ENCODE measurements around the gene ARID2.

Gene ARID2

DNA sequence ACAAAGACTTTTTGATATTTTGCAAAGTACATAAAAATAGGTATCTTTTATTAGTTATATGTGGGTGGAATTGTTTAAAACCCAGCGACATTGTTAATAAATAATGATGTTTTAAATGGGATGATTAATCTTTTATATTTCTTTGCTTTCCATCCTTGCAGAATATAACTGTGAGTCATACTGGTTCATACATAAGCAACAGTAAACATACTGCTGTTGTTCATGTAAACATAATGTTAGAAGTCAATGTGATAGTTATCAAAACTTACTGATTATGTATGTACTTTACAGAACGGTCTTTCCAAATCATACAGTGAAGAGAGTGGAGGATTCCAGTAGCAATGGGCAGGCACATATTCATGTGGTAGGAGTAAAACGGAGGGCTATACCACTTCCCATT is 119.8 kb downstream of the ARID2 start:
- no peak overlapping the region for H3K27ac ChIP-seq (ENCODE audit: low read depth, low read length)
- H3K36me3 ChIP-seq (ENCODE audit: control insufficient read depth, insufficient read depth, low read length): peaks cover 23% of the 10 kb centered on the region
- no peak overlapping the region for H3K4me3 ChIP-seq (ENCODE audit: low read length)
- H3K27me3 ChIP-seq (ENCODE audit: control insufficient read depth, insufficient read depth, low read length): no peaks in the 10 kb centered on the region
- H3K4me1 ChIP-seq (ENCODE audit: control insufficient read depth, insufficient read depth, low read length): no peaks in the 10 kb centered on the region
- no peak overlapping the region for H3K9ac ChIP-seq (ENCODE audit: low read length)

DNA sequence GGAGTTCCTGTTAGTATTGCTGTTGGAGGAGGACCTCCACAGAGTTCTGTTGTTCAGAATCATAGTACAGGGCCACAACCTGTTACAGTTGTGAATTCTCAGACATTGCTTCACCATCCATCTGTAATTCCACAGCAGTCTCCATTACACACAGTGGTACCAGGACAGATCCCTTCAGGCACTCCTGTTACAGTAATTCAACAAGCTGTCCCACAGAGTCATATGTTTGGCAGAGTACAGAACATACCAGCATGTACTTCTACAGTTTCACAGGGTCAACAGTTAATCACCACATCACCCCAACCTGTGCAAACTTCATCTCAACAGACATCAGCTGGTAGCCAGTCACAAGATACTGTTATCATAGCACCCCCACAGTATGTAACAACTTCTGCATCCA is 120.8 kb downstream of the ARID2 start:
- Histone ChIP-seq H3K4me1 (ENCODE audit: control insufficient read depth, insufficient read depth, low read length) (no peaks in the 10 kb centered on the region), H3K9ac (ENCODE audit: low read length) (no peak overlapping the region), H3K27ac (ENCODE audit: low read depth, low read length) (no peak overlapping the region), H3K4me3 (ENCODE audit: low read length) (no peak overlapping the region), H3K36me3 (ENCODE audit: control insufficient read depth, insufficient read depth, low read length) (peaks cover 23% of the 10 kb centered on the region), H3K27me3 (ENCODE audit: control insufficient read depth, insufficient read depth, low read length) (no peaks in the 10 kb centered on the region)

DNA sequence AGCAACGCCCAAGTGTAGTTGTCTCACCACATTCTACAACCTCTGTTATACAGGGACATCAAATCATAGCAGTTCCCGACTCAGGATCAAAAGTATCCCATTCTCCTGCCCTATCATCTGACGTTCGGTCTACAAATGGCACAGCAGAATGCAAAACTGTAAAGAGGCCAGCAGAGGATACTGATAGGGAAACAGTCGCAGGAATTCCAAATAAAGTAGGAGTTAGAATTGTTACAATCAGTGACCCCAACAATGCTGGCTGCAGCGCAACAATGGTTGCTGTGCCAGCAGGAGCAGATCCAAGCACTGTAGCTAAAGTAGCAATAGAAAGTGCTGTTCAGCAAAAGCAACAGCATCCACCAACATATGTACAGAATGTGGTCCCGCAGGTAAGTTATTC is 123.0 kb downstream of the ARID2 start:
- Histone ChIP-seq H3K27ac (ENCODE audit: low read depth, low read length) (no peak overlapping the region), H3K4me1 (ENCODE audit: control insufficient read depth, insufficient read depth, low read length) (no peaks in the 10 kb centered on the region)

DNA sequence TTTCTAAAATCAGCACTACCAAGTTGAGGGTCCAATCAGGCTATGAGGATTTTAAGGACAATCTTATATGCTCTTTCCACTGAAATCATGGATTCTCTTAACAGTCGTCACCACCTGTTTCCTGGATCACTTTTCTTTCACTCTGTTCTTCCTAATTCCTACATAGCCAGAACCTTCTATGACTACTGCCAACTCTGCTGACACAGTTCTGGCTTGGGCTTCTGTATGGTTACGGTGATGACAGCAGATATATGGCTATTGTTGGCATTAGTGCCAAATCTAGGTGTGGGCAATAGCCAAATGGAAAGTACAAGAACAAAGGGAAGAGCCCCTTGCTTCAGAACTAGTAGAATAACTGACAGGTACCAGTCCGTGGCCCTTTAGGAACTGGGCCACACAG is 124.0 kb downstream of the ARID2 start:
- Histone ChIP-seq H3K27me3 (ENCODE audit: control insufficient read depth, insufficient read depth, low read length) (no peaks in the 10 kb centered on the region), H3K4me3 (ENCODE audit: low read length) (no peak overlapping the region), H3K36me3 (ENCODE audit: control insufficient read depth, insufficient read depth, low read length) (peaks cover 23% of the 10 kb centered on the region), H3K9ac (ENCODE audit: low read length) (no peak overlapping the region), H3K4me1 (ENCODE audit: control insufficient read depth, insufficient read depth, low read length) (no peaks in the 10 kb centered on the region), H3K27ac (ENCODE audit: low read depth, low read length) (no peak overlapping the region)

More for the DNA sequence above, 123.0 kb downstream of the ARID2 start:
- no peak overlapping the region for H3K4me3 ChIP-seq (ENCODE audit: low read length)
- no peaks in the 10 kb centered on the region for H3K27me3 ChIP-seq (ENCODE audit: control insufficient read depth, insufficient read depth, low read length)
- peaks cover 23% of the 10 kb centered on the region for H3K36me3 ChIP-seq (ENCODE audit: control insufficient read depth, insufficient read depth, low read length)
- H3K9ac ChIP-seq (ENCODE audit: low read length): no peak overlapping the region

DNA sequence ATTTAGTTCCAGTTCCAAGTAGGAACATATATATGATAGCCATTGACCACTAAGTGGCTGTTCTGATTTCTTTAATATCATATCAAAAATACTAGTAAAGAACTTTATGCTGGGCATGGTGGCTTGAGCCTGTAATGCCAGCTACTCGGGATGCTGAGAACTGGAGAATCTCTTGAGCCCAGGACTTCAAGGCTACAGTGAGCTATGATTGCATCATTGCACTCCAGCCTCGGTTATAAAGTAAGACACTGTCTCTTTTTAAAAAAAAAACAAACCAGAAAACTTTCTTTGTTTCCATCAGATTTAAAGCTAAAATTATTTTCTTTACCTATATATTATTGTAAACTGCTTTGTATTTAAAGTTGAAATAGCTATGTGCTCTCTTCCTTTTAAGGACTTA is 133.8 kb downstream of the ARID2 start:
- Histone ChIP-seq H3K9ac (ENCODE audit: low read length) (no peak overlapping the region), H3K36me3 (ENCODE audit: control insufficient read depth, insufficient read depth, low read length) (no peaks in the 10 kb centered on the region), H3K4me1 (ENCODE audit: control insufficient read depth, insufficient read depth, low read length) (no peaks in the 10 kb centered on the region), H3K27ac (ENCODE audit: low read depth, low read length) (no peak overlapping the region), H3K27me3 (ENCODE audit: control insufficient read depth, insufficient read depth, low read length) (no peaks in the 10 kb centered on the region), H3K4me3 (ENCODE audit: low read length) (no peak overlapping the region)

DNA sequence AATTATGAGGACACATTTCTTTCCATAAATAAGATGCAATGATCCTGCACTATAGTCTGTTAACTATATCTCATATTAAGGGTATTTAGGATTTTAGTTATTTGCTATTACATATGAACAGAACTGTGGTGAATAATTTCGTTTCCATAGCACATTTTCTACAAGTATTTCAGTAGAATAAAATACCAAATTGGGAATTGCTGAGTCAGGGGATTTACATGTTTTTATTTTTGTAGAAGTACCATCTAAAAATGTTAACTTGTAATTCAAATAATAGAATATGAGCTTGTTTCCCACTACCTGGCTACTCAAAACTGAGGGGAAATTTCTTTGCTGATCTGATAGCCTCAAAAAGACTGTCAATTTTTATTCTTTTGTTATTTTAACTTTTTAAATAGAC is 136.8 kb downstream of the ARID2 start:
- Histone ChIP-seq H3K4me3 (ENCODE audit: low read length) (no peak overlapping the region), H3K27me3 (ENCODE audit: control insufficient read depth, insufficient read depth, low read length) (no peaks in the 10 kb centered on the region), H3K36me3 (ENCODE audit: control insufficient read depth, insufficient read depth, low read length) (no peaks in the 10 kb centered on the region), H3K9ac (ENCODE audit: low read length) (no peak overlapping the region), H3K4me1 (ENCODE audit: control insufficient read depth, insufficient read depth, low read length) (no peaks in the 10 kb centered on the region), H3K27ac (ENCODE audit: low read depth, low read length) (no peak overlapping the region)

DNA sequence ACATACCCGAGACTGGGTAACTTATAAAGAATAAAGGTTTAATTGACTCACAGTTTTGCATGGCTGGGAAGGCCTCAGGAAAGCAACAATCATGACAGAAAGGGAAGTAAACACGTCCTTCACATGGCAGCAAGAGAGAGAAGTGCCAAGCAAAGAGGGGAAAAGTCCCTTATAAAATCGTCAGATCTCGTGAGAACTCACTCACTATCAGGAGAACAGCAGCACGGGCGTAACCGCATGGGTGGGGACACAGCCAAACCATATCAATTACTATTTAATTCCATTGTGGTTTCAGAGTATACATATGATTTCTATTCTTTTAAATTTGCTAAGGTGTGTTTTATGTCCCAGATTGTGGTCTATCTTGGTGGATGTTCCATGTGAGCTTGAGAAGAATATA is 142.9 kb downstream of the ARID2 start:
- Histone ChIP-seq H3K27ac (ENCODE audit: low read depth, low read length) (no peak overlapping the region), H3K36me3 (ENCODE audit: control insufficient read depth, insufficient read depth, low read length) (peaks cover 7% of the 10 kb centered on the region), H3K4me1 (ENCODE audit: control insufficient read depth, insufficient read depth, low read length) (no peaks in the 10 kb centered on the region), H3K27me3 (ENCODE audit: control insufficient read depth, insufficient read depth, low read length) (no peaks in the 10 kb centered on the region), H3K4me3 (ENCODE audit: low read length) (no peak overlapping the region), H3K9ac (ENCODE audit: low read length) (no peak overlapping the region)

DNA sequence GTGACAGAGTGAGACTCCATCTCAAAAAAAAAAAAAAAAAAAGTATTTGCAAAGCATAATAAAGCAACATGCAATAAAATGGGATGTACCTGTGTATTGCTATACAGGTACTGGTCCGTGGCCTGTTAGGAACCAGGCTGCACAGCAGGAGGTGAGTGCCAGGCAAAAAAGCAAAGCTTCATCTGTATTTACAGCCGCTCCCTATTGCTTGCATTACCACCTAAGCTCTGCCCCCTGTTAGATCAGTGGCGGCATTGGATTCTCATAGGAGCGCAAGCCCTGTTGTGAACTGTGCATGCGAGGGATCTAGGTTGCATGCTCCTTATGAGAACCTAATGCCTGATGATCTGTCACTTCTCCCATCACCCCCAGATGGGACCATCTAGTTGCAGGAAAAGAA is 147.6 kb downstream of the ARID2 start:
- no peaks in the 10 kb centered on the region for H3K4me1 ChIP-seq (ENCODE audit: control insufficient read depth, insufficient read depth, low read length)
- no peaks in the 10 kb centered on the region for H3K27me3 ChIP-seq (ENCODE audit: control insufficient read depth, insufficient read depth, low read length)
- H3K4me3 ChIP-seq (ENCODE audit: low read length): no peak overlapping the region
- H3K27ac ChIP-seq (ENCODE audit: low read depth, low read length): no peak overlapping the region
- H3K36me3 ChIP-seq (ENCODE audit: control insufficient read depth, insufficient read depth, low read length): peaks cover 7% of the 10 kb centered on the region
- no peak overlapping the region for H3K9ac ChIP-seq (ENCODE audit: low read length)

DNA sequence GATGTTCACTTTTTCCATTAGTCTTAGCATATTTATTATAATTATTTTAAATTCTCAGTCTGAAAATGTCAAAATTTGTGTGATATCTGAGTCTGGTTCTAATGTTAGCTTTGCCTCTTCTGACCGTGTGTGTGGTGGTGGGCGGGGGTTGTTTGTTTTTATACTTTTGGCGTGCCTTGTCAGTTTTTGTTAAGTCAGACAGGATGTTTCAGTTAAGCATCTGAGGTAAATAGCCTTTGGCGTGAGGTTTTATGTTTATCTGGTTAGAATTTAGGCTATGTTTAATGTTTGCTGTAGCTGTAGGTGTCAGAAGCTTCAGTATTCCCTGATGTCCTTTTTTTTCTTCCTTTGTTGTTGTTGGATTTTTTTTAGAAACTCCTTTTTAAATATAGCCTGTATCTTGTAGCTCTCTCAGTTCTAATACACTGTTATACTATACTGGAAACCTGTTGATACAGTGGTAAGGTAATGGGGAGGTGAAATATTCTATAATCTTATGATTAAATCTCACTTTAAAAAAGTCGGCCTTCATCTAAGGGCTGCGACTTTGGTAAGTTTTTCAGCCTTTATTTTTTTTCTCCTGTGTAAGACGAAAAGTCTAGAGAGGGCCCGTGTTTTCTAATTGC is 149.2 kb downstream of the ARID2 start:
- H3K27me3 ChIP-seq (ENCODE audit: control insufficient read depth, insufficient read depth, low read length): no peaks in the 10 kb centered on the region
- no peak overlapping the region for H3K9ac ChIP-seq (ENCODE audit: low read length)
- peaks cover 7% of the 10 kb centered on the region for H3K36me3 ChIP-seq (ENCODE audit: control insufficient read depth, insufficient read depth, low read length)
- no peak overlapping the region for H3K4me3 ChIP-seq (ENCODE audit: low read length)
- H3K27ac ChIP-seq (ENCODE audit: low read depth, low read length): no peak overlapping the region
- no peaks in the 10 kb centered on the region for H3K4me1 ChIP-seq (ENCODE audit: control insufficient read depth, insufficient read depth, low read length)

DNA sequence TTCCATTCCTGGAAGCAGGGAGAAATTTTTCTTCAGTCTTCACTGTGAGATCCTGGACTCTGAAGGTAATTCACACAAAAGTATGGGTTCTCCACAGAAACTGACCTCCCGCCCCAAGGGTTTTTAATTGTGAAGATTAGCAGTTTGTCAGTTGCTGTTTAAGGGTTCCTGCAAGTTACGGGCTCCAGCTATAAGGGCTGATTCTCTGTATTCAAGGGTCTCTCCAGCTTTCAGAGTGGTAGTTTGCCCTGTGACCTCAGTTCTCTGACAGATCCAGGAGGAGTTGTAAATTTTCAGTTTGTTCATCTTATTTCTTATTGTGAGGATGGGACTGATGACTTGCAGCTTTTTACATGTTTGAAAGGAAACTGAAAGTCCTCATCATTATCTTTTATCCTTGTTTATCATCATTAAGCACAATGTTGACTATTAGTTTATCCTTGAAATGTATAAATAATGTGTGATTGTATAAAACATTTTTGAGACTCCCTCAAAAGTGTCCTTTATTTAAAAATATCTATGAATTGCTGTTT is 149.9 kb downstream of the ARID2 start:
- no peak overlapping the region for H3K27ac ChIP-seq (ENCODE audit: low read depth, low read length)
- H3K27me3 ChIP-seq (ENCODE audit: control insufficient read depth, insufficient read depth, low read length): no peaks in the 10 kb centered on the region
- H3K4me3 ChIP-seq (ENCODE audit: low read length): no peak overlapping the region
- H3K36me3 ChIP-seq (ENCODE audit: control insufficient read depth, insufficient read depth, low read length): peaks cover under 1% of the 10 kb centered on the region
- H3K9ac ChIP-seq (ENCODE audit: low read length): no peak overlapping the region
- H3K4me1 ChIP-seq (ENCODE audit: control insufficient read depth, insufficient read depth, low read length): no peaks in the 10 kb centered on the region

DNA sequence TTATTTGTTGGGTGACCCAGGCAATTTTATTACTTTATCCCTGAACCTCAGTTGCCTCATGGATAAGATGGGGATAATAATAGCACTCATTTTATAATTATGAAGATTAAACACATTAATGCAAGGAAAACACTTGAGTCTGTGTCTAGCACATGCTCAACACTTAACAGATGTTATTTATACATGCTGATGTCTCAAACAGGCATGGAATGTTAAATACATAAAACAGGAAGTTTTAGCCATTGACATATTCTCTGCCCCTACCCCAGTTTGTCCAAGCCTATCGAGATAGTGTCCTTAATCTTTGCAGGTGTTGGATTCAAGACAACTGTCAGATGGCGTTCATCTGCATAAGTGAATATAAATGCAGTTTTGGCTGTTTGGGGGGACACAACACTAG is 151.0 kb downstream of the ARID2 start:
- Histone ChIP-seq H3K27ac (ENCODE audit: low read depth, low read length) (no peak overlapping the region), H3K4me3 (ENCODE audit: low read length) (no peak overlapping the region), H3K27me3 (ENCODE audit: control insufficient read depth, insufficient read depth, low read length) (no peaks in the 10 kb centered on the region), H3K4me1 (ENCODE audit: control insufficient read depth, insufficient read depth, low read length) (no peaks in the 10 kb centered on the region), H3K36me3 (ENCODE audit: control insufficient read depth, insufficient read depth, low read length) (no peaks in the 10 kb centered on the region), H3K9ac (ENCODE audit: low read length) (no peak overlapping the region)

DNA sequence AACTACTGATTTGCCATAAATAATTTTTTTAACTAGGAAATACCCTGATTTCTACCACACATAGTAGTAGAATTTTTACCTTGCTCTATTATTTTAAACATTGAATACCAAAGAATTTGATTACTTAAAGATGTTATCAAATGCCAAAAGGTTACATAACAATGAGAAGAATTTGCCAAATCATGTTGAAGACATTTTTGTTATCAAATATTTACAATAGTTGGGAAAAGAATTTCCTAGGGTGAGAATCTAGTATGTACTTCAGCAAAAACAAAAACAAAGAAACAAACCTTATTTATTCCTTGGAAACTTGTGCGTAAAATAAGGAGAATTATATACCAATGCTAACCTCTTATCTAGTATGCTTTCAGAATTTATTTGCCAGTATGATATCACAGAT is 153.7 kb downstream of the ARID2 start:
- Histone ChIP-seq H3K27ac (ENCODE audit: low read depth, low read length) (no peak overlapping the region), H3K36me3 (ENCODE audit: control insufficient read depth, insufficient read depth, low read length) (no peaks in the 10 kb centered on the region), H3K9ac (ENCODE audit: low read length) (no peak overlapping the region), H3K4me1 (ENCODE audit: control insufficient read depth, insufficient read depth, low read length) (no peaks in the 10 kb centered on the region), H3K27me3 (ENCODE audit: control insufficient read depth, insufficient read depth, low read length) (no peaks in the 10 kb centered on the region), H3K4me3 (ENCODE audit: low read length) (no peak overlapping the region)

DNA sequence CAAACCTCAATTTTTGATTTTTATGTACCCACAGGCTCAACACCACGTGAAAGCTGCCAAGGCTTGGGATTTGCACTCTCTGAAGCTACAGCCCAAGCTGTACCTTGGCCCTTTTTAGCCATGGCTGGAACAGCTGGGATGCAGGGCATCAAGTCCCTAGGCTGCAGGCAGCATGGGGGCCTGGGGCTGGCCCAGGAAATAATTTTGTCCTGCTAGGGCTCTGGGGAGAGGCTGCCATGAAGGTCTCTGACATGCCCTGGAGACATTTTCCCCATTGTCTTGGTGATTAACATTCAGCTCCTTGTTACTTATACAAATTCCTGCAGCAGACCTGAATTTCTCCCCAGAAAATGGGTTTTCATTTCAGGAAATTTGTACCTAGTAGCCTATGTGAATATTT is 157.2 kb downstream of the ARID2 start:
- Histone ChIP-seq H3K4me3 (ENCODE audit: low read length) (no peak overlapping the region), H3K27ac (ENCODE audit: low read depth, low read length) (no peak overlapping the region), H3K36me3 (ENCODE audit: control insufficient read depth, insufficient read depth, low read length) (no peaks in the 10 kb centered on the region), H3K4me1 (ENCODE audit: control insufficient read depth, insufficient read depth, low read length) (no peaks in the 10 kb centered on the region), H3K27me3 (ENCODE audit: control insufficient read depth, insufficient read depth, low read length) (no peaks in the 10 kb centered on the region), H3K9ac (ENCODE audit: low read length) (no peak overlapping the region)

Measured in rectal smooth muscle tissue (tissue), 1 donor.